Testis (tissue), 3 donors: ENCODE results near the gene GBF1. TPM values are rescaled to one million over a fixed set of nuclear protein-coding genes. Genes with fewer than 3 reads are reported as not detected.
"Not testable (repeated sequence)": the region's sequence is repeated elsewhere in the genome, so short reads cannot be mapped to it uniquely, and the experiment has no call there.

Experiments
- DNase-seq: peaks from one replicate; pipeline ENCODE4 v3.0.0-alpha.2; 2019
- H3K27ac ChIP-seq, 2 donors: fragments of 200-600 bp; sonication (generic); one replicate each; pipeline ENCODE4 v1.5.1; 2019
- H3K27me3 ChIP-seq: fragments of 200-600 bp; sonication (generic); one replicate; pipeline ENCODE4 v1.5.1; 2019
- H3K36me3 ChIP-seq: fragments of 200-600 bp; sonication (generic); one replicate; pipeline ENCODE4 v1.5.1; 2017; ENCODE audit warnings: low read depth; ENCODE audit errors: missing control alignments
- H3K4me1 ChIP-seq: fragments of 200-600 bp; sonication (generic); one replicate; pipeline ENCODE4 v1.5.1; 2019
- H3K4me3 ChIP-seq, 2 donors: fragments of 200-600 bp; sonication (generic); one replicate each; pipeline ENCODE4 v1.5.1; 2017 to 2019
- H3K9me3 ChIP-seq: fragments of 200-600 bp; sonication (generic); one replicate; pipeline ENCODE4 v1.5.1; 2017
- CTCF ChIP-seq, 3 experiments: fragments of 450-650 bp in 2 of 3; fragments of 200-600 bp in 1 of 3; sonication (generic) in 1 of 3; IDR thresholded peaks; one replicate each; pipeline ENCODE4 v1.5.1; 2016 to 2019; ENCODE audit warnings: antibody characterized with exemption in 3 of 3, mild to moderate bottlenecking in 2 of 3, moderate library complexity in 1 of 3
- POLR2A ChIP-seq: fragments of 450-650 bp; IDR thresholded peaks from one replicate; pipeline ENCODE4 v1.6.1; 2017; ENCODE audit warnings: antibody characterized with exemption, mild to moderate bottlenecking, moderate library complexity
- WGBS, 2 donors: methylation state at CpG; one replicate each; pipeline ENCODE4 v1.1.5; 2018; 5-methylcytosine and 5-hydroxymethylcytosine counted together
- intact Hi-C: fragments of 100-400 bp; cut with DNase I; formaldehyde crosslinking; loops from one replicate; pipeline ENCODE4 v1.15.1; 2023; ENCODE audit warnings: low total_unique reads
- polyA plus RNA-seq: library from polyadenylated mRNA; stranded (reverse); fragments of 350-450 nt; fragmentation: Illumina TruSeq; extraction: RNeasy Lipid Tissue Mini Kit (QIAGEN cat#74804); gene quantifications from one replicate; pipeline ENCODE4 v1.2.3, GENCODE V29; 2014; ENCODE audit warnings: low read depth, low replicate concordance; ENCODE audit not compliant: insufficient read depth
- total RNA-seq, 2 donors: library from RNA; depleted of rRNA; stranded (reverse); fragments of >200 nt; gene quantifications; one replicate each; pipeline ENCODE4 v1.2.3, GENCODE V29; 2016

The GBF1 gene
- total and polyA plus RNA-seq, 3 donors from 2014 or later, result 58.2 to 76.4 (median 72.1) TPM

- H3K4me1 ChIP-seq, result peaks cover 6% of the 10 kb centered on the region
- no peak overlapping the region for H3K4me3 ChIP-seq
- H3K27me3 ChIP-seq, result no peaks in the 10 kb centered on the region
- H3K9me3 ChIP-seq, result no peaks in the 10 kb centered on the region
- no peaks in the 10 kb centered on the region for H3K36me3 ChIP-seq
- DNase-seq, result no peak
- 73 to 94% methylated on average over 6 to 34 of the region's 34 CpGs for WGBS, 2 donors
- no peak for TF ChIP-seq CTCF (IDR thresholded peaks at IDR 0.05)
- no peak for TF ChIP-seq POLR2A
- H3K27ac ChIP-seq, result no peak overlapping the region
- intact Hi-C loops, result no loop called here
Measured at GRCh38 chr10:102200751-102201640, 44.3 kb upstream of the GBF1 start.

- TF ChIP-seq POLR2A (no peak), CTCF (IDR thresholded peaks at IDR 0.05) (no peak)
- Histone ChIP-seq H3K27ac (peak overlapping the region; percentile 41 to 48), H3K27me3 (no peaks in the 10 kb centered on the region), H3K4me1 (peaks cover 6% of the 10 kb centered on the region), H3K9me3 (no peaks in the 10 kb centered on the region), H3K4me3 (no peak overlapping the region), H3K36me3 (no peaks in the 10 kb centered on the region)
- intact Hi-C loops, result no loop called here
- no peak for DNase-seq
- WGBS, 2 donors, result 45 to 73% methylated on average over 1 of the region's 1 CpG
Measured at GRCh38 chr10:102202386-102202785, 42.9 kb upstream of the GBF1 start.

- Histone ChIP-seq H3K4me3 (no peak overlapping the region), H3K27ac (no peak overlapping the region), H3K4me1 (no peaks in the 10 kb centered on the region), H3K27me3 (no peaks in the 10 kb centered on the region), H3K36me3 (no peaks in the 10 kb centered on the region), H3K9me3 (no peaks in the 10 kb centered on the region)
- intact Hi-C loops, result no loop called here
- TF ChIP-seq CTCF (IDR thresholded peaks at IDR 0.05), result no peak
- TF ChIP-seq POLR2A, result no peak
- 43 to 50% methylated on average over 5 of the region's 5 CpGs for WGBS, 2 donors
- DNase-seq, result no peak
Measured at GRCh38 chr10:102208311-102209035, 36.9 kb upstream of the GBF1 start.

GRCh38 chr10:102211615-102212299 is 33.6 kb upstream of the GBF1 start:
- H3K4me1 ChIP-seq, result no peaks in the 10 kb centered on the region
- no peaks in the 10 kb centered on the region for H3K36me3 ChIP-seq
- WGBS, 2 donors, result 89 to 92% methylated on average over 3 of the region's 3 CpGs
- TF ChIP-seq CTCF (IDR thresholded peaks at IDR 0.05) (no peak), POLR2A (no peak)
- no peak for DNase-seq
- H3K27me3 ChIP-seq, result no peaks in the 10 kb centered on the region
- H3K9me3 ChIP-seq, result no peaks in the 10 kb centered on the region
- no peak overlapping the region for H3K27ac ChIP-seq
- no peak overlapping the region for H3K4me3 ChIP-seq
- intact Hi-C loops, result no loop called here

GRCh38 chr10:102213599-102213998 is 31.7 kb upstream of the GBF1 start:
- H3K4me3 ChIP-seq, DNase-seq, intact Hi-C loops, H3K27me3 ChIP-seq, H3K36me3 ChIP-seq, H3K4me1 ChIP-seq, H3K27ac ChIP-seq, H3K9me3 ChIP-seq: not testable (repeated sequence)
- 71 to 90% methylated on average over 4 of the region's 4 CpGs for WGBS, 2 donors
